MV-4-11 (cell line): ENCODE measurements around the gene KIRREL2.
"Not testable (repeated sequence)": the region's sequence is repeated elsewhere in the genome, so short reads cannot be mapped to it uniquely, and the experiment has no call there.

ENCODE experiments used
- DNase-seq: peaks from one replicate; lab custom pipeline; 2025; lab: John Stamatoyannopoulos, UW

Gene KIRREL2

DNA sequence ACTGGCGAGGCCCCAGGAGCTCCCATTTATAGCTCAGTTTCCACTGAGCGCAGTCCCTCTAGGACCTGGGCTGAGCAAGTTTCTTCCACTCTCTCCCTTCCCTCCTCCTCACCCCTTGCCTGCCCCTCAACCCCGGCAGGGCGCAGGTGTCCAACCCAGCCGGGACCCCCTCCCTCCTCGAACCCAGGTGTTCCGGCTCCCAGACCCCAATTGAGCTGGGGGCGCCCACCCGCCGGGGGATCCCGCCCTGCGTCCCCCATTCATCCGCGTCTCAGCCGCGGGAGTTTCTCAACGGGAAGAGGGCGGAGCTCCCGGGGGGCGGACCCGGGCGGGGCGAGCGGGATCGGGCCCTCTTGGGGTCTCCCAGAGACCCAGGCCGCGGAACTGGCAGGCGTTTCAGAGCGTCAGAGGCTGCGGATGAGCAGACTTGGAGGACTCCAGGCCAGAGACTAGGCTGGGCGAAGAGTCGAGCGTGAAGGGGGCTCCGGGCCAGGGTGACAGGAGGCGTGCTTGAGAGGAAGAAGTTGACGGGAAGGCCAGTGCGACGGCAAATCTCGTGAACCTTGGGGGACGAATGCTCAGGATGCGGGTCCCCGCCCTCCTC is at the start of gene KIRREL2:
Gene KIRREL2 (plus strand): TSS at position 366 of the 604 bp plus-strand sequence. CDS start 209 bp downstream, at position 575.
- DNase-seq: peak; percentile 36

- no peak for DNase-seq
Measured at GRCh38 chr19:35807633-35808032, 49.1 kb upstream of the KIRREL2 start.

DNA sequence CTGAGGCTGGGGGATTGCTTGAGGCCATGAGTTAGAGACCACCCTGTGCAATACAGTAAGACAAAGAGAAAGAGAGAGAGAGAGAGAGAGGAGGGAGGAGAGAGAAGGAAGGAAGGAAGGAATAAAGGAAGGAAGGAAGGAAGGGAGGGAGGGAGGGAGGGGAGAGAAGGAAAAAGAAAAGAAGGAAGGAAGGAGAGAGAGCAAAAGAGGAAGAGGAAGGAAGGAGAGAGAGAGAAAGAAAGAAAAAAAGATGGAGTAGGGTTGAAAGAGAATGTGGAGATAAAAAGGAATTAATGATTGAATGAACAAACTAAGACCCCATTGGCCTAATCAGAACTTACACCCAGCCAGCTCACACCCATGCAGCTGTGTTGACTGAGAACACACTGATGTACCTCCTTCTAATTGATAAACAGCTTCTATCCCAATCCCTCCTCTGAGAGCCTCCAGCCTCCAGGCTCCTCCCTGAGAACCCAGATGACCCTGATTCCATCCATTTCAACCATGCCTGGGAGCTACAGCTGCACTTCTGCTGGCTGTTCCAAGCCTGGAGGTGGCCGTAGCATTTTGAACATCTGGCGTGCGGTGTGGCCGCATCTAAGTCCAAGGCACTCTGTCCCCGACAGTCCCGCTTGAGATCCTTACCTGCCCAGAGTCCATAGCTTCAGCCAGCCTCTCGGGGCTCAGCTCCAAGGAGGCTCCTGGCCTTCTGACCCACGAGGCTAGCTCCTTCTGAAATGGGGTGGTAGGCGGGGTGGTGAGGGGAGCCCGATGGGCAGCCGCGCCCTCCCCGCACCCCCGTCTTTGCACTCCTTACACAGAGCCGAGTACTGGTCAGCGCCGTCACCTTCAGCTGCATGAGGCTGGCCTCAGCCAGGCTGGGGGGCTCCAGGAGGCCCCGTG is 45.1 kb upstream of the KIRREL2 start:
- no peak for DNase-seq

- no peak for DNase-seq
Measured at GRCh38 chr19:35812220-35813042, 44.3 kb upstream of the KIRREL2 start, which contains the start of gene PRODH2. Gene PRODH2, minus strand, starts transcription at chr19:35812845. Its CDS starts 40 bp downstream, at chr19:35812805.

DNA sequence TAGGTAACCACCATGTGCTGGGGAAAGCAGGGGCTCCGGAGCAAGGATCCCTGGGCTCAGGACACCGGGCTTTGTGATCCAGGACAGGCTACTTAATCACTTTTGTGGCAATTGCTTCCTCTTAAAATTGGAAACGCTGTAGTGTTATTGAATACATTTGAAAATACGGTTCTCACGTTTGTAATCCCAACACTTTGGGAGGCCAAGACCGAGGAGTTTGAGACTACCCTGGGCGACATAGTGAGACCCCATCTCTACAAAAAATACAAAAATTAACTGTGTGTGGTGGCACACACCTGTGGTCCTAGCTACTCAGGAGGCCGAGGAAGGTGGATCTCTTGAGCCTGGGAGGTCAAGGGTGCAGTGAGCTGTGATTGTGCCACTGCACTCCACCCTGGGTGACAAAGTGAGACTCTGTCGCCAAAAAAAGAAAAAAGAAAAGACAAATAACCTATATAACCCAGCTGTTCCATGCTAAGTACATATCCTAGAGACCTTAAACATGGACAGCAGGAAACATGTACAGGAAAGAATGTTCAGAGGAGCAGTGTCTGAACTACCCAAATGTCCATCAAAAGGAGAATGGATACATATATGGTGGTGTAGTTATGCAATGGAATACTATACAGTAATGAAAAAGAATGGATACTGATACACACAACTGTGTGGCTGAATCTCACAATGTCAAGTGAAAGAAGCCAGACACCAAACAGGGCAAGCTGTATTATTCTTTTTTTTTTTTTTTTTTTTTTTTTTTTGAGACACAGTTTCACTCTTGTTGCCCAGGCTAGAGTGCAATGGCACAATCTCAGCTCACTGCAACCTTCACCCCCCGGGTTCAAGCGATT is 43.4 kb upstream of the KIRREL2 start:
- DNase-seq: no peak

GRCh38 chr19:35816262-35816661 is 40.4 kb upstream of the KIRREL2 start:
- DNase-seq: no peak

DNA sequence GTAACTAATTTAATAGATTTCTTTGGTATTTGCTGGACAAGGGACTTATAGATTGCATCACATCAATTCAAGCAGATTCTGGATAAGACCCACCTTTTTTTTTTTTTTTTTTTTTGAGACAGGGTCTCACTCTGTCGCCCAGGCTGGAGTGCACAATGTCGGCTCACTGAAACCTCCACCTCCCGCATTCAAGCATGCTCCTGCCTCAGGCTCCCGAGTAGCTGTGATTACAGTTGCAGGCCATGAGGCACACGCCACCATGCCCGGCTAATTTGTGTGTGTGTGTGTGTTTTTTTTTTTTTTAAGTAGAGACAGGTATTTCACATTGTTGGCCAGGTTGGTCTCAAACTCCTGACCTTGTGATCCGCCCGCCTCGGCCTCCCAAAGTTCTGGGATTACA is 39.9 kb upstream of the KIRREL2 start:
- no peak for DNase-seq

DNA sequence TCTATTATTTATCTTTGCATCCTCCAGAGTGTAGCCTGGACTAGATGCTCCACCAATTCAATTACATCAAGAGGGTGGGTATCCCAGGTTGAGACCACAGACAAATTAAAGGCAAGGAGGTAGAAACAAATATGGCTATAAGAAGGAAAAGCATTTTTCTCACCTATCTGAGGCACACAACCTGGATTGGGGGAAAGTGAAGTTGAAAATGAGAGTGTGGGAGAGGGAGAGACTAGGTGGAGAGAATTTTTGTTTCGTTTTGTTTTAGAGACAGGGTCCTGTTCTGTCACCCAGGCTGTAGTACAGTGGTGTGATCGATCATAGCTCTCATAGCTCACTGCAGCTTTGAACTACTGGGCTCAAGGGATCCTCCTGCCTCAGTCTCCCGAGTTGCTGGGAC is 38.3 kb upstream of the KIRREL2 start:
- DNase-seq: no peak

DNA sequence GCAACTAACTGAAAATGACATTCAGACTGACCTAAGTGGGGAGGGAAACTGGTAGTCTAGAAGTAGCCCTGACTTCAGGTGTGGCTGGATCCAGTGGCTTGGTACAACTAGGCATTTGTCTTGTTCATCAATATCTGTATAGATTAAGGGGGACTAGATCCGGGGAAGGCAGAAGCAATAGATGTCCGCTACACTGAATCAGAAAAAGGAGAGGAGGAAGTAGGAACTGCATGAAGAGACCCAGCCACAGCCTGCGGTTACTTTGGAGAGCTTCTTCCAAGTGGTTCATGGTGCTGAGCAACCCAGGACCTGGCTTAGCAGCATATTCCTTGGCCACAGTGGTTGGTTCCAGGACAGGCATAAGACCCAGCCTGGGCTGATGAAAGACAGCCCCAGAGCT is 34.1 kb upstream of the KIRREL2 start:
- DNase-seq: peak; percentile 98

DNA sequence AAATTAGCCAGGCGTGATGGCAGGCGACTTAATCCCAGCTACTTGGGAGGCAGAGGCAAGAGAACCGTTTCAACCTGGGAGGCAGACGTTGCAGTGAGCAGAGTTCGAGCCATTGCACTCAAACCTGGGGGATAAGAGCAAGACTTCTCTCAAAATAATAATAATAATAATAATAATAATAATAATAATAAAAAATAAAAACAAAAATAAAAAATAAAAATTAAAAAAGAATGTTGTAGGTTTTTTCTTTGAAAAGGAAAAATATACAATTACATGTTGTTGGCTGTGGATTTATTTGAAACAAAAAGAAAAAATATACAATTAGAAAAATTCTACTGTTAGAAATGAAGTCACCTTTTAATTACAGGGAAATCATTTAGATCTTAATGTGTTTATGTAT is 32.6 kb upstream of the KIRREL2 start:
- no peak for DNase-seq

GRCh38 chr19:35828692-35829301 is 27.9 kb upstream of the KIRREL2 start:
- DNase-seq: peak; percentile 50

DNA sequence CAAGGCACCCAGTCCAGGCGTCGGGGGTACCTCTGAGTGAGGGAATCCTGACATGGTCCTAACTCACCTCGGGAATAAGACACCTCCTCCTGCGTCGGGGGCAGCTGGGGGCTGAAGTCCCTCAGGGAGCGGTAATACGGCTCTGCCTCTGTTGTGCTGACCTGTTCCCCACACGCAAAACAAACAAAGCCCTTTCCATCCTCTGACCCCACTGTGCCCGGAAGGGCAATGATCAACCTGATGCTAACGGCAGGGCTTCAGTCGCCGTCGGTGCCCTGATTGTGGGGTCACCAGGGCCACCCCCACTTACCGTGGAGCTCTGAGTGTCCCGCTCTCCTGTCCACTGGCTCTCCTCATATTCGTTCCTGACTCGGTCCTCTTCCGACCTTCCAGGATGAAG is 25.7 kb upstream of the KIRREL2 start:
- no peak for DNase-seq

DNA sequence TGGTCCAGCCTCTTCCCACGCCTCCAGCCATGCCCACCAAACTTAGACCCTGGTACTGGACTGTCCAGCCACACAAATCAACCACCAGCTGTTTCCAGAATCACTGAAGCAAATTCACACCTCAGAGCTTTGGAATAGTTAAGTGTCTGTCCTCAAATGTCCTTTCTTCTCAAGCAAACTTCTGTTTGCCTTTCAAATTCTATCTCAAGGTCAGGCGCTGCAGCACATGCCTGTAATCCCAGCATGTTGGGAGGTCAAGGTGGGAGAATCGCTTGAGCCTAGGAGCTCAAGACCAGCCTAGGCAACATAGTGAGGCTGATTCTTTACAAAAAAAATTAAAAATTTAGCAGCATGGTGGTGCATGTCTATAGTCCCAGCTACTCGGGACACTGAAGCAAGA is 24.7 kb upstream of the KIRREL2 start:
- no peak for DNase-seq

DNA sequence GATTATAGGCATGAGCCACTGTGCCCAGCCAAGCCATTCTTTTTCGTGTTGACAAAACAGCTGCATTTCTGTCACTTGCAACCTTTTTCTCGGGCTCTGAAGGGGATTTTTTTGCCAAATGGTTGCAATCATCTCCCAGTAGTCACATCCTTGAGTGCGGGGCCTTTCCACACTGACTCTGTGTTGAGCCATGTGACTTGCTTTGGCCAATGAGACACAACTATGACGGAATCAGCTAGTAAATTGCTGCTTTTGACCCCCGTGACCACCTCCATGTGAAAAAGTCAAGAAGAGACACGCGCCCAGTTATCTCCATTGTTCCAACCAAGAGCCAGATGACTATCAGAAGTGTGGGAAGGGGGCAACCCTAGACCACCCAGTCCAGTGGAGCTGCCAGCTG is 22.7 kb upstream of the KIRREL2 start:
- DNase-seq: no peak

- DNase-seq: not testable (repeated sequence)
Measured at GRCh38 chr19:35836096-35836495, 20.6 kb upstream of the KIRREL2 start.

DNA sequence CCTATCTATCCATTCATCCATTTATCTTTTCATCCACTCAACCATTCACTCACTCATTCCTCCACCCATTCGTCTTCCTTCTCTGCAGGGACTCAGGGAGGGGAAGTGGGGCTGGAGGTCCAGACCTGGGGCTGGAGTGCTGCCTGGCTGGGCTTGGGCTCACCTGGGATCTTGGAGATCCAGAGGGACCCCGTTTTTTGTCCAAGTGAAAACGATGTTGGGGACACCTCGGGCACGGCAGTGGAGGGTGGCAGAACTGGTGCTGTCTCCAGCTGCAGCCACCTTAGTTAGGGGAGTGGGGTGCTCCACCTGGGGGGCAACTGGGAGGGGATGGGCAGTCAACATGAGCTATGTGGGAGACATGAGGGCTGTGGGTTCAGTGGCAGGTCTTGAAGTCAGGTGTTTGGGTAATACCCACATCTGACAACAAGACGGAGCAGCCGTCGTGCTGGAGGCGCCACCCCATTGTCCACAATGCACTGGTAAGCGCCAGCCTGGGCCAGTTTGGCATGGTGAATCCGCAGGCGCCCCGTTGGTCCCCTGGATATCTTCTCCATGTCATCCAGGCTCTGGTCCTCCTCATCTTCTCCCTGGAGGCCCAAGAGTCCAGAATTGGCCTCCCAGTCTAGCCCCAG is 14.6 kb upstream of the KIRREL2 start:
- no peak for DNase-seq

- no peak for DNase-seq
Measured at GRCh38 chr19:35842666-35843272, 13.9 kb upstream of the KIRREL2 start.

DNA sequence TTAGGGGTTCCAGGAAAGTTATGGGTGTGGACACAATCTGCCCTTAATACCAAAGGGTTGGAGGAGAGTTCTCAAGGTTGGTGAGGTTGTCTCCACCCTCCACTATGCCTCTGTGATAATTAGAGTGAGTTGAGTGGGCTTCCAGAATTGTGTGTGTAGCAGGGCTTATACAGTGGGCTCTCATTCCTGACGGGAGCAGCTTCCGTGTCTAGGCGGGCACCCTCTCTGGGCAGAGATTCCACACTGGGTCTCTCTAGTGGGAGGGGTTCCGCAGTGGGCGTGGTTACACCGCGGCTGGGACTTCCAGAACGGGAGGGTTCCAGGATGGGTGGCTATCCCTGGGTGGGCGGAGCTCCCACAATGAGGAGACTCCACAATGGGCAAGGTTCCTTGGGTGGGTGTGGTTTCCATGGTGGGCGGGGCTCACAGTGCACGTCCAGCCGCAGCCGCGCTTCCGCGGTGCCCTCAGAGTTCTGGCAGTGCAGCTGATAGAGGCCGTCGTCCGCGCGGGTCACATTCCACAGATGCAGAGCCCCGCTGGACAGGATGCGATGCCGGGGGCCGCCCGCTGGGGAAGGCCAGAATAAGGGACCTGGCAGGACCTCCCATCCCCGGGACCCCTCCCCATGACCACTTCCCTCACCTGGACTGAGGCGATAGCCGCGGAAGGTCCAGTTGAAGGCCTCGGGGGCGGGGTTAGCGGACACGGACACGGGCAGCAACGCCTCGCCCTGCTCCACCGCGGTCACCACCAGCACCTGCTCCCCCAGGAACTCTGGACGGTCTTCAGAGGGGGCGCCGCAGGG is 12.8 kb upstream of the KIRREL2 start:
- peak; percentile 53 for DNase-seq

GRCh38 chr19:35844482-35845214 is 12.1 kb upstream of the KIRREL2 start:
- no peak for DNase-seq
